Measurements from ENCODE around the gene MAD1L1. TPM values are rescaled to one million over a fixed set of nuclear protein-coding genes. Genes with fewer than 3 reads are reported as not detected.

The MAD1L1 gene
- total RNA-seq, 1 experiment from 2014 or later = 61.5 TPM

Other genes starting within 250 kb of the MAD1L1 start
- 34.7 and 48.0 TPM in 2 replicates for gene MRM2, start 9.3 kb upstream of the MAD1L1 start, total RNA-seq (2014; rRNA removed; shearing (Covaris generic))
- 47.0 and 61.2 TPM in 2 replicates for gene NUDT1, start 9.3 kb upstream of the MAD1L1 start, total RNA-seq (2014; rRNA removed; shearing (Covaris generic))
- gene SNX8, start 81.5 kb upstream of the MAD1L1 start, total RNA-seq (2014; rRNA removed; shearing (Covaris generic)) = 9.6 and 10.0 TPM in 2 replicates
- 160 and 165 TPM in 2 replicates for gene EIF3B, start 121.9 kb upstream of the MAD1L1 start, total RNA-seq (2014; rRNA removed; shearing (Covaris generic))
- gene CHST12, start 170.7 kb upstream of the MAD1L1 start, total RNA-seq (2014; rRNA removed; shearing (Covaris generic)) = 8.5 and 14.3 TPM in 2 replicates
- gene GRIFIN, start 243.5 kb upstream of the MAD1L1 start, total RNA-seq (2014; rRNA removed; shearing (Covaris generic)) = not detected in 2 replicates